Stimulated activated CD8-positive, alpha-beta memory T cell treated with anti-CD3 and anti-CD28 coated beads, Interleukin-2, amount 100 ng/mL, for 1 hour (primary cell): ENCODE data around the gene ZNF784.
A peak's percentile ranks its signal among the peaks of the same experiment; 100 is the strongest.

Experiments
- DNase-seq, 2 donors: peaks; one replicate each; pipeline ENCODE4 v3.0.0-alpha.2; 2020; ENCODE audit warnings: low read depth in 2 of 2

Gene ZNF784

GRCh38 chr19:55643003-55643886, 18.9 kb upstream of the ZNF784 start, which contains the start of gene ZNF581:
TSS of gene ZNF581 (plus strand) at chr19:55643649. CDS start at chr19:55644572, 923 bp downstream.
- peak in 1 of 2 donors; percentile 58 for DNase-seq

DNA sequence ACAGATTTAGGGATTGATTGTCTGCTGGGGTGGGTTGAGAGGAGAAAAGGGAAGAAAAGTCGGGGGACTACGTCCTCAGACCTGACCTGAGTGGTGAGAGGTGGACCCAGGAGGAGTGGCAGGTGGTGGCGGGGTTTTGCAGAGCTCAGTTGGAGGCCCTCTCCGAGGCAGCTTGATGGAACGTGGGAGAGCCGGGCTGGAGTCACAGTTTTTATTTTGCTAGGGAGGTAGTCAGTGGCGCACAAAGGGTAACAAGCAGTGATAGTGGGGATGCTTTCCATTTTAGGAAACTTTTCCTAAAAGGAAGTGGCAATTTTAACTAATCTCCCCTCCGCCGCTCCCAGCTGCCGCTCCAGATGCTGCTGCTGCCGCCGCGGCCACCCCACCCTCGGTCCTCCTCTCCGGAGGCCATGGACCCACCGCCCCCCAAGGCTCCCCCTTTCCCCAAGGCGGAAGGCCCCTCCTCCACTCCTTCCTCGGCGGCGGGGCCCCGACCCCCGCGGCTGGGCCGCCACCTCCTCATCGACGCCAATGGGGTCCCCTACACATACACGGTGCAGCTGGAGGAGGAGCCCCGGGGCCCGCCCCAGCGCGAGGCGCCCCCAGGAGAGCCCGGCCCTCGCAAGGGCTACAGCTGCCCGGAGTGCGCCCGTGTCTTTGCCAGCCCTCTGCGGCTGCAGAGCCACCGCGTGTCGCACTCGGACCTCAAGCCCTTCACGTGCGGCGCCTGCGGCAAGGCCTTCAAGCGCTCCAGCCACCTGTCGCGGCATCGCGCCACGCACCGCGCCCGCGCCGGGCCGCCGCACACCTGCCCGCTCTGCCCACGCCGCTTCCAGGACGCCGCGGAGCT, 18.0 kb upstream of the ZNF784 start:
- no peak for DNase-seq

- no peak for DNase-seq
Observed at GRCh38 chr19:55641426-55642152, 17.2 kb upstream of the ZNF784 start.

DNA sequence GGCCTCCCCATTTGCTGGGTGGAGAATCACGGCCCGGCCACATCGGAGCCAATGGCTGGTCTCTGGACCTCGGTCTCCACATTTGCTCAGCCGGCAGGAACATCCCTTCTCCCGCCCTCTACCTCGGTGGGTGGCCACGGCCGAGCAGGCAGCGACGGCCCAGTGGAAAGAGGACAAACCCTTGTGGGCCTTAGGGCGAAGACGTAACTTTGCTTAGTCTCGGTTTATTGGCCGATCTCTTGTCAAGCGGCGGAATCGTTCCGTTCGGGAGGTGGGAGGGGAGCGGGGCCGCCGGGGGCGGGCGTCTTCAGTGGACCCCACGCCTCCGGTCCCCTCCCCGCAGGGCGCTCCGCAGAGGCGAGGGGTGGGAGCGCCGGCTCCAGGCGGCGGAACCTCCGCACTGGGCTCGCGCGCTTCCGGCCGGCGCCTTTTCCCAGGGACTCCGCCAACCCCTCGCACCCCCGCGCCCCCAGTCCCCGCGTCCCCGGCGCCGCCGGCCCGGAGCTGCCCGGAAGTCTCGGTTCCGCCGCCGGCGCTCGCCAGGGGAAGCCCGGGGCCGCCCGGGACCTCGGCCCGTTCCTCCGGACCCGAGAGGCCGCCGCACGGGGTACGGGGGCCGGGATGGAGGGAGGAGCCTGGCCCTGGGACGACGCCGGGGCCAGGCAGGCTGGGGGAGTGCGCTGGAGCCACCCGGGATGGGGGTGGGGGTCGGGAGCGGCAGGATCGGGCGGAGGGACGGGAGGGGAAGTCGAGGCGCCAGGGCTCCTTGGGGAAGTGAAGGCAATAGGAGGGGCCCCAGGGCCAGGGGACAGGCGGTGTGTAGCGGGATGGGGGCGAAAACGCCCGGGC, 16.4 kb upstream of the ZNF784 start, which contains the start of gene ZNF580:
ZNF580 (plus strand) TSS at position 426 of the 849 bp plus-strand sequence. CDS start 1,507 bp downstream, outside the sequence.
- DNase-seq, result no peak

- peak in 1 of 2 donors; percentile 54 for DNase-seq
Observed at GRCh38 chr19:55640043-55640576, 15.7 kb upstream of the ZNF784 start.

- DNase-seq, result no peak
Observed at GRCh38 chr19:55638864-55639359, 14.5 kb upstream of the ZNF784 start.

GRCh38 chr19:55637534-55637933, 13.2 kb upstream of the ZNF784 start:
- DNase-seq, result no peak

GRCh38 chr19:55636723-55637122, 12.4 kb upstream of the ZNF784 start:
- DNase-seq, result no peak

- no peak for DNase-seq
Observed at GRCh38 chr19:55635856-55636440, 11.6 kb upstream of the ZNF784 start.

GRCh38 chr19:55635334-55635717, 11.0 kb upstream of the ZNF784 start:
- DNase-seq, result no peak

GRCh38 chr19:55633861-55634260, 9.5 kb upstream of the ZNF784 start:
- DNase-seq, result no peak

DNA sequence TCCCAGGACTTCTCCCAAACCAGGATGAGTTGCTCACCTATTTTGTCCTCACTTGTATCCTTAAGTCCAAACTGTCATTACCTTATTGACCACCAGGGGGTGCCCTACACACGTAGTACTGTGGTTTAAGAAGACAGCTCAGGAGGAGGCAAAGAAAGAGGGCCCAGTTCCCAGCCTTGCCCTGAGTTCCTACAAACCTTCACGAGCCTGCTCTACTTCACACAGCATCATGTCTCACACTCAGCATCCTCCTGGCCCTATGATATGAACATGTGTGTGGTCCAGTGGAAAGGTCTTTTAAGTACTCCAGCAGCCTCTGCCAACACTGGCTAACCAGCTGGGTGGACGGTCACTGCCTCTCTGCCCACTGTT, 8.1 kb upstream of the ZNF784 start:
- peak; percentile 67 to 80 for DNase-seq

DNA sequence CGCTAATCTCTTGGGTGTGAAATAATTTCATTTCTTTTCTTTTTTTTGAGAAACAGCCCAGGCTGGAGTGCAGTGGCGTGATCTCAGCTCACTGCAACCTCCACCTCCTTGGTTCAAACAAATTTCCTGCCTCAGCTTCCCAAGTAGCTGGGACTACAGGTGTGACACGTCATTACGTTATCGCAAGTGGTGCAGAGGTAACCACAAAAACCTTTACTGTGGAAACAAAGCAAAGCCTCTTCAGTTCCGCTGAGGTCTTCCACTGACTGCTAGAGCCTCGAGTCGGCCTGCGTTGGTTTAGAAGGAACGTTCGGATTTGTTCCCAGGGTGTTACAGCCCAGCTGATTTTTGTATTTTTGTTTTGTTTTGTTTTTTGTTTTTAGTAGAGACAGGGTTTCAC, 2.0 kb upstream of the ZNF784 start:
- no peak for DNase-seq

GRCh38 chr19:55625004-55625326, 599 bp upstream of the ZNF784 start:
- no peak for DNase-seq

DNA sequence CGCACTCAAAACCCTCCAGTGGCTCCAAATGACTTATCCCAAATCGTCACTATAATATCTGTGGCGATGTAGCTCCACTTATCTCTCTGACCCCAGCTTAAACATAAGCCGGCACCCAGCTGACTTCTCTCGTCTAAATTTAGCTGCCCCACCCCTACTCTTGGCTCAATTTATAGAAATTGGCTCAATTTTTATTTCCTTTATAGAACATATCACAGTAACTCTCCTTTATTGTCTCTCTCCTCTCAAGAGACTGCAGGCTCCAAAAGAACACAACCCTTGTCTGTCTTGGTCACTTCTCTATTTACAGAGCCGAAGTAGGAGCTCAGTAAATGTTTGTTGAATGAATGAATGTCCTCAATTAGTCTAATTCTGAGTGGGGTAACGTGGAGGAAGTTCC, 805 bp downstream of the ZNF784 start:
- no peak for DNase-seq

- no peak for DNase-seq
Observed at GRCh38 chr19:55623130-55623529, 1.2 kb downstream of the ZNF784 start.

- no peak for DNase-seq
Observed at GRCh38 chr19:55622242-55622969, 2.0 kb downstream of the ZNF784 start.

DNA sequence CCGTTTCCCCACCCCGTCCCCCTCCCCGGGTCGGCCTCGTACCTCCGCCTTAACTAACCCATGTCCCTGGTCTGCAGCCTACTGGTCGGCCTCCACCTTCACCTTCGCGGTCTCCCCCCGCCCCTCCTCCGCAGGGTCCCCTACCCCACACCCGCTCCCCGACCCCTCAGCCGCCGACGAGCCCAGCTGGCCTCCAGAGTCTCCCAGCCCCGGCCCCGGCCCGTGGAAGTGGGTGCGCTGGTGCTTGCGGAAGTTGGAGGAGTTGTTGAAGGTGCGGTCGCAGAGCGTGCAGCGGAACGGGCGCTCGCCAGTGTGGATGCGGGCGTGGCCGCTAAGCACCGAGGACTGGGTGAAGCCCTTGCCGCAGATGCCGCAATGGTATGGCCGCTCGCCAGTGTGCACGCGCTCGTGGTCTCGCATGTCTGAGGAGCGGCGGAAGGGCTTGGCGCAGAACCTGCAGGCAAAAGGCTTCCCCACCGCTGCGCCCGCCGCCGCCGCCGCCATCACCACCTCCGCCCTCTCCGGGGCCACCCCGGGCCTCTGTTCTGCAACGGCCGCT, 2.6 kb downstream of the ZNF784 start:
- no peak for DNase-seq

DNA sequence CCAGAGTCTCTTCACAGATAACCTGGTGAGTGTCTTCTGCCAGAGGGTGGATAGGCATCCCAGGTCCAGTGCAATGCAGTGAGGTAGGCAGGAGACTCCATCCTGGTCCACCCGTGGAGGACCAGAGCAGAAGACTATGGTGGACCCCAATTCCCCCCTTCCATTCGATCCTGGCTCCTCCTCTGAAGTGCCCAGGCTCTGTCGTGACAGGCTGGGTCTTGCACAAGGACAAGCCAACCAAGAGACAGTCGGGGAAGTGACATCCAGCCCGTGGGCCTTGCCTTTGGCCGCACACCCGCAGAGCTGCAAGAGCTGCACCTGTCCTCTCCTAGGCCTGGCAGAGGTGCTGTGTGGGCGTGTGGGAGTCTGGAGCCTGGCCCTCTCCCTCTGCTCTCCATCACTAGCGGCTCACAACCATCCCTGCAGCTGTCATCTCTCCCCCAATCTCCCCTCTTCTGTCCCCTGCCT, 3.1 kb downstream of the ZNF784 start:
- no peak for DNase-seq
